ENCODE data around the gene ACBD6.

- no peak for TF ChIP-seq CTCF (IDR thresholded peaks at IDR 0.05; ENCODE audit: low read length)
- TF ChIP-seq EZH2 (IDR thresholded peaks at IDR 0.05; ENCODE audit: borderline replicate concordance, low read length) = no peak
Measured at GRCh38 chr1:180519846-180520245, 17.5 kb upstream of the ACBD6 start.
